HEK293 (cell line): ENCODE data around the gene LHFPL3.
A peak's percentile ranks its signal among the peaks of the same experiment; 100 is the strongest.

Source experiments
- CTCF ChIA-PET: fragments of 350-600 bp; formaldehyde crosslinking; extraction: SDS; loops from one replicate; lab custom pipeline; 2021; ENCODE audit warnings: antibody characterized with exemption; lab: Yijun Ruan, JAX
- POLR2A ChIA-PET: fragments of 300-600 bp; formaldehyde crosslinking; extraction: SDS; loops from one replicate; lab custom pipeline; 2020; ENCODE audit warnings: antibody characterized with exemption, inconsistent platforms; lab: Yijun Ruan, JAX
- H3K27ac ChIP-seq: fragments of 200-500 bp; sonication (Bioruptor generic); 2 replicates; pipeline ENCODE4 v1.5.1; 2014; ENCODE audit warnings: low read depth, low read length, control low read depth, inconsistent platforms; ENCODE audit errors: extremely low read depth
- H3K36me3 ChIP-seq, 2 experiments: fragments of 200-500 bp in 1 of 2; sonication (Bioruptor generic) in 1 of 2; 1 replicate in 1 of 2; 2 replicates in 1 of 2; pipeline ENCODE4 v1.5.1; 2014 to 2017; ENCODE audit warnings: inconsistent platforms in 2 of 2, low read length in 2 of 2; ENCODE audit not compliant: control insufficient read depth in 2 of 2, insufficient read depth in 1 of 2
- H3K4me1 ChIP-seq: fragments of 200-500 bp; sonication (Bioruptor generic); 2 replicates; pipeline ENCODE4 v1.5.1; 2014; ENCODE audit warnings: mild to moderate bottlenecking, low read length, inconsistent platforms; ENCODE audit not compliant: control insufficient read depth, insufficient read depth
- H3K4me3 ChIP-seq: 2 replicates; pipeline ENCODE4 v1.5.1; 2011; ENCODE audit warnings: low read depth, mild to moderate bottlenecking, control low read depth, low read length, moderate library complexity
- H3K9me3 ChIP-seq: fragments of 200-500 bp; sonication (Bioruptor generic); 2 replicates; pipeline ENCODE4 v1.5.1; 2014; ENCODE audit warnings: low read depth, low read length, inconsistent platforms; ENCODE audit not compliant: control insufficient read depth, insufficient read depth
- CTCF ChIP-seq: fragments of 450-650 bp; formaldehyde crosslinking; IDR thresholded peaks from 2 replicates; pipeline ENCODE4 v1.5.1; 2016; ENCODE audit warnings: missing biosample characterization, missing genetic modification characterization
- EGR2 ChIP-seq: fragments of 450-650 bp; formaldehyde crosslinking; IDR thresholded peaks from 2 replicates; pipeline ENCODE4 v1.5.1; 2016; ENCODE audit warnings: low read depth, missing biosample characterization, missing genetic modification characterization
- GLIS1 ChIP-seq: fragments of 450-650 bp; formaldehyde crosslinking; IDR thresholded peaks from 2 replicates; pipeline ENCODE4 v1.5.1; 2016; ENCODE audit warnings: missing biosample characterization, missing genetic modification characterization
- GLIS2 ChIP-seq: fragments of 450-650 bp; formaldehyde crosslinking; IDR thresholded peaks from 2 replicates; pipeline ENCODE4 v1.5.1; 2016; ENCODE audit warnings: missing biosample characterization, missing genetic modification characterization
- KLF1 ChIP-seq: fragments of 450-650 bp; formaldehyde crosslinking; IDR thresholded peaks from 2 replicates; pipeline ENCODE4 v1.5.1; 2016; ENCODE audit warnings: missing biosample characterization, missing genetic modification characterization
- KLF9 ChIP-seq: fragments of 450-650 bp; formaldehyde crosslinking; IDR thresholded peaks from 2 replicates; pipeline ENCODE4 v1.5.1; 2016; ENCODE audit warnings: missing biosample characterization, missing genetic modification characterization, low read depth
- PRDM1 ChIP-seq: fragments of 450-650 bp; formaldehyde crosslinking; IDR thresholded peaks from 2 replicates; pipeline ENCODE4; 2016; ENCODE audit warnings: missing biosample characterization, missing genetic modification characterization
- PRDM4 ChIP-seq: fragments of 450-650 bp; formaldehyde crosslinking; IDR thresholded peaks from 2 replicates; pipeline ENCODE4 v1.5.1; 2017; ENCODE audit warnings: missing biosample characterization, missing genetic modification characterization
- SCRT1 ChIP-seq: fragments of 450-650 bp; formaldehyde crosslinking; IDR thresholded peaks from 2 replicates; pipeline ENCODE4 v1.5.1; 2016; ENCODE audit warnings: missing biosample characterization, missing genetic modification characterization, borderline replicate concordance
- SP3 ChIP-seq: fragments of 450-650 bp; formaldehyde crosslinking; IDR thresholded peaks from 2 replicates; pipeline ENCODE4 v1.5.1; 2016; ENCODE audit warnings: missing biosample characterization, missing genetic modification characterization
- ZBTB20 ChIP-seq: fragments of 450-650 bp; formaldehyde crosslinking; IDR thresholded peaks from 2 replicates; pipeline ENCODE4 v1.5.1; 2016; ENCODE audit warnings: missing biosample characterization, missing genetic modification characterization
- ZEB2 ChIP-seq: fragments of 450-650 bp; formaldehyde crosslinking; IDR thresholded peaks from 2 replicates; pipeline ENCODE4 v1.5.1; 2016; ENCODE audit warnings: missing biosample characterization, missing genetic modification characterization
- ZFP41 ChIP-seq: fragments of 450-650 bp; formaldehyde crosslinking; IDR thresholded peaks from 2 replicates; pipeline ENCODE4 v1.5.1; 2016; ENCODE audit warnings: missing biosample characterization, missing genetic modification characterization, borderline replicate concordance
- ZNF114 ChIP-seq: fragments of 450-650 bp; formaldehyde crosslinking; IDR thresholded peaks from 2 replicates; pipeline ENCODE4 v1.5.0; 2017; ENCODE audit warnings: missing biosample characterization, missing genetic modification characterization
- ZNF157 ChIP-seq: fragments of 450-650 bp; formaldehyde crosslinking; IDR thresholded peaks from 2 replicates; pipeline ENCODE4 v1.5.1; 2016; ENCODE audit warnings: missing biosample characterization, missing genetic modification characterization
- ZNF169 ChIP-seq: fragments of 450-650 bp; formaldehyde crosslinking; IDR thresholded peaks from 2 replicates; pipeline ENCODE4 v1.5.1; 2016; ENCODE audit warnings: missing biosample characterization, missing genetic modification characterization
- ZNF211 ChIP-seq: fragments of 450-650 bp; formaldehyde crosslinking; IDR thresholded peaks from 2 replicates; pipeline ENCODE4 v1.5.1; 2016; ENCODE audit warnings: low read depth, missing biosample characterization, missing genetic modification characterization
- ZNF239 ChIP-seq: fragments of 450-650 bp; formaldehyde crosslinking; IDR thresholded peaks from 2 replicates; pipeline ENCODE4 v1.5.1; 2016; ENCODE audit warnings: missing biosample characterization, missing genetic modification characterization
- ZNF274 ChIP-seq, 2 experiments: fragments of 200-500 bp in 1 of 2; fragments of 450-650 bp in 1 of 2; sonication (Bioruptor generic) in 1 of 2; formaldehyde crosslinking in 1 of 2; IDR thresholded peaks; 2 replicates each; pipeline versions ENCODE4 v1.5.1 to v1.6.1; 2014 to 2016; ENCODE audit warnings: borderline replicate concordance in 1 of 2, inconsistent platforms in 1 of 2, low read length in 1 of 2, missing biosample characterization in 1 of 2, missing genetic modification characterization in 1 of 2
- ZNF341 ChIP-seq: fragments of 450-650 bp; formaldehyde crosslinking; IDR thresholded peaks from 2 replicates; pipeline ENCODE4; 2016; ENCODE audit warnings: low read depth, missing biosample characterization, missing genetic modification characterization
- ZNF366 ChIP-seq: fragments of 450-650 bp; formaldehyde crosslinking; conservative IDR thresholded peaks from 2 replicates; pipeline ENCODE4 v1.5.1; 2016; ENCODE audit warnings: missing biosample characterization, missing genetic modification characterization
- ZNF391 ChIP-seq: fragments of 450-650 bp; formaldehyde crosslinking; IDR thresholded peaks from 2 replicates; pipeline ENCODE4 v1.5.1; 2016; ENCODE audit warnings: low read depth, missing biosample characterization, missing genetic modification characterization, borderline replicate concordance
- ZNF488 ChIP-seq: fragments of 450-650 bp; formaldehyde crosslinking; IDR thresholded peaks from 2 replicates; pipeline ENCODE4 v1.5.1; 2016; ENCODE audit warnings: missing biosample characterization, missing genetic modification characterization
- ZNF548 ChIP-seq: fragments of 450-650 bp; formaldehyde crosslinking; IDR thresholded peaks from 2 replicates; pipeline ENCODE4 v1.5.1; 2016; ENCODE audit warnings: missing biosample characterization, missing genetic modification characterization
- ZNF624 ChIP-seq: fragments of 450-650 bp; formaldehyde crosslinking; IDR thresholded peaks from 2 replicates; pipeline ENCODE4 v1.5.1; 2017; ENCODE audit warnings: missing biosample characterization, missing genetic modification characterization
- ZNF654 ChIP-seq: fragments of 450-650 bp; formaldehyde crosslinking; IDR thresholded peaks from 2 replicates; pipeline ENCODE4 v1.5.1; 2016; ENCODE audit warnings: low read depth, missing biosample characterization, missing genetic modification characterization
- ZNF660 ChIP-seq: fragments of 450-650 bp; IDR thresholded peaks from 2 replicates; pipeline ENCODE4 v1.5.1; 2018; ENCODE audit warnings: missing biosample characterization, mild to moderate bottlenecking, missing genetic modification characterization
- ZNF701 ChIP-seq: fragments of 450-650 bp; formaldehyde crosslinking; IDR thresholded peaks from 2 replicates; pipeline ENCODE4 v1.5.1; 2016; ENCODE audit warnings: missing biosample characterization, missing genetic modification characterization
- TF ChIP-seq, protein P1 (sequence below): fragments of 450-650 bp; formaldehyde crosslinking; IDR thresholded peaks from 2 replicates; pipeline ENCODE4 v1.5.1; 2016; ENCODE audit warnings: missing biosample characterization, missing genetic modification characterization
- TF ChIP-seq, protein P2 (sequence below): fragments of 450-650 bp; IDR thresholded peaks from 2 replicates; pipeline ENCODE4 v1.5.1; 2018; ENCODE audit warnings: missing biosample characterization, mild to moderate bottlenecking, missing genetic modification characterization

The LHFPL3 gene

DNA sequence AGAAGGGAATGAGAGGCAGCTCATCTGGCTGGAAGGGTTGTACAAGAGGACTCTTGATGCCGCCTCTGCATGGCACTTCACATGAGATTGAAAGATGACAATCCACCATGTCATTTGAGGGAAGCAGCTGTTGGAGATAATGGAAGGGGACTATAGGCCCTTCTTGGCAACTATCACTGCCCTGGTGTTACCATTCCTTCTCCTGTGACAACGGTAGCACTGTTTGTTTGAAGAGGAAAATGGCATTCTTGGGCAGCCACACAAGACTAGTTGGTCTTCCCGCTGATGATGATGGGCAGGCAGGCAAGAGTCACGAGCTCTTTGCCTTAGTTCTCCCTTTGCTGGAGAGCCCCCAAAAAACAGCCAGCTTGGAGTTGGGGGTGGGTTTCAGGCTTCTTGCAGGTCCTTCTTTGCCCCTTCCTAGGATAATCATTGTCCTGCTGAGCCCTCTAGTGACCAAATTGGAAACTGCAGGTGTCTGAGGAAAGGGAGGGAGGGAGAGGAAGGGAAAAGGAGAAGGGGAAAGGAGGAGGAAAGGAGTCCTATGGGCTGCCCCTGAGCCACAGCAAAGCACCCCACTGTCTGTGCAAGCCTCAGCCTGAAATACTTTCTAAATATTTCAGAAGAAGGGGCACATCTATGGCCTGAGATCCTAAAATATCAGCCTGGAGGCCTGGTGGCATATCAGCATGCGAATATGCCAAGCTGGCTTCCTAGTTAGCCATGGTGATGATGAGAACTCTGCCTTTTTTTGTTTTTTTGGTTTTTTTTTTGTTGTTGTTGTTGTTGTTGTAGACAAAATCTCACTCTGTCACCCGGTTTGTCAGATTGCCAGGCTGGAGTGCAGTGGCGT, 520.0 kb downstream of the LHFPL3 start:
- Histone ChIP-seq H3K4me1 (no peaks in the 10 kb centered on the region), H3K27ac (no peak overlapping the region), H3K4me3 (no peak overlapping the region), H3K36me3 (no peaks in the 10 kb centered on the region), H3K9me3 (no peaks in the 10 kb centered on the region)
- POLR2A ChIA-PET, result no interaction called here
- CTCF ChIA-PET, result interaction anchor here (0.5 to 3.3 kb wide), 47 partner anchors 8 to 1325 kb away, joined by 3 to 42 read pairs (median 4); no protein-coding TSS in a partner anchor
- TF ChIP-seq ZEB2 (tag by site-specific recombination) (no peak), GLIS2 (no peak), ZNF341 (tag by site-specific recombination) (no peak), ZNF488 (tag by site-specific recombination) (no peak), GLIS1 (tag by site-specific recombination) (no peak), ZFP41 (tag by site-specific recombination) (no peak), ZNF654 (tag by site-specific recombination) (peak; percentile 95), SCRT1 (tag by site-specific recombination) (no peak), ZNF239 (no peak), KLF1 (tag by site-specific recombination) (no peak), ZNF548 (tag by site-specific recombination) (no peak), ZNF660 (0 out of 2 replicates have a peak, but pooled peaks have one; percentile 40), KLF9 (tag by site-specific recombination) (no peak), ZNF274 (IDR thresholded peaks at IDR 0.05; ENCODE audit: low read length) (no peak), ZNF274 (tag by site-specific recombination; IDR thresholded peaks at IDR 0.05; ENCODE audit: borderline replicate concordance) (no peak), ZNF169 (tag by site-specific recombination) (no peak), ZNF624 (no peak), ZNF114 (no peak), SP3 (tag by site-specific recombination) (no peak), EGR2 (tag by site-specific recombination) (no peak), ZNF157 (tag by site-specific recombination) (no peak), ZNF366 (tag by site-specific recombination) (peak; percentile 72), ZNF211 (tag by site-specific recombination) (no peak), ZNF391 (tag by site-specific recombination) (no peak), PRDM1 (tag by site-specific recombination) (peak; percentile 93), ZNF701 (tag by site-specific recombination) (no peak), CTCF (peak; percentile 65; the same call in 1 of the 2 replicates), PRDM4 (tag by site-specific recombination) (no peak), ZBTB20 (tag by site-specific recombination) (no peak)
- TF ChIP-seq, protein P1, sequence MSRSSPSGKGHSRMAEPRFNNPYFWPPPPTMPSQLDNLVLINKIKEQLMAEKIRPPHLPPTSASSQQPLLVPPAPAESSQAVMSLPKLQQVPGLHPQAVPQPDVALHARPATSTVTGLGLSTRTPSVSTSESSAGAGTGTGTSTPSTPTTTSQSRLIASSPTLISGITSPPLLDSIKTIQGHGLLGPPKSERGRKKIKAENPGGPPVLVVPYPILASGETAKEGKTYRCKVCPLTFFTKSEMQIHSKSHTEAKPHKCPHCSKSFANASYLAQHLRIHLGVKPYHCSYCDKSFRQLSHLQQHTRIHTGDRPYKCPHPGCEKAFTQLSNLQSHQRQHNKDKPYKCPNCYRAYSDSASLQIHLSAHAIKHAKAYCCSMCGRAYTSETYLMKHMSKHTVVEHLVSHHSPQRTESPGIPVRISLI (tag by site-specific recombination), result no peak
- TF ChIP-seq, protein P2, sequence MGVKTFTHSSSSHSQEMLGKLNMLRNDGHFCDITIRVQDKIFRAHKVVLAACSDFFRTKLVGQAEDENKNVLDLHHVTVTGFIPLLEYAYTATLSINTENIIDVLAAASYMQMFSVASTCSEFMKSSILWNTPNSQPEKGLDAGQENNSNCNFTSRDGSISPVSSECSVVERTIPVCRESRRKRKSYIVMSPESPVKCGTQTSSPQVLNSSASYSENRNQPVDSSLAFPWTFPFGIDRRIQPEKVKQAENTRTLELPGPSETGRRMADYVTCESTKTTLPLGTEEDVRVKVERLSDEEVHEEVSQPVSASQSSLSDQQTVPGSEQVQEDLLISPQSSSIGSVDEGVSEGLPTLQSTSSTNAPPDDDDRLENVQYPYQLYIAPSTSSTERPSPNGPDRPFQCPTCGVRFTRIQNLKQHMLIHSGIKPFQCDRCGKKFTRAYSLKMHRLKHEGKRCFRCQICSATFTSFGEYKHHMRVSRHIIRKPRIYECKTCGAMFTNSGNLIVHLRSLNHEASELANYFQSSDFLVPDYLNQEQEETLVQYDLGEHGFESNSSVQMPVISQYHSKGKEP, result no peak
